SU-DHL-6 (cell line): ENCODE results near the gene LAMB4.

Experiments used
- CTCF ChIP-seq: fragments of 200-600 bp; sonication (generic); IDR thresholded peaks from one replicate; pipeline ENCODE4 v1.5.1; 2017; ENCODE audit warnings: antibody characterized with exemption, mild to moderate bottlenecking, low read length, moderate library complexity; ENCODE audit not compliant: insufficient read depth, poor library complexity, severe bottlenecking
- EZH2phosphoT487 ChIP-seq: fragments of 200-600 bp; sonication (generic), shearing (Covaris generic); conservative IDR thresholded peaks from 2 replicates; pipeline ENCODE4 v1.6.1; 2018; ENCODE audit warnings: mild to moderate bottlenecking, antibody characterized with exemption, low read length, moderate library complexity, mixed read lengths

DNA sequence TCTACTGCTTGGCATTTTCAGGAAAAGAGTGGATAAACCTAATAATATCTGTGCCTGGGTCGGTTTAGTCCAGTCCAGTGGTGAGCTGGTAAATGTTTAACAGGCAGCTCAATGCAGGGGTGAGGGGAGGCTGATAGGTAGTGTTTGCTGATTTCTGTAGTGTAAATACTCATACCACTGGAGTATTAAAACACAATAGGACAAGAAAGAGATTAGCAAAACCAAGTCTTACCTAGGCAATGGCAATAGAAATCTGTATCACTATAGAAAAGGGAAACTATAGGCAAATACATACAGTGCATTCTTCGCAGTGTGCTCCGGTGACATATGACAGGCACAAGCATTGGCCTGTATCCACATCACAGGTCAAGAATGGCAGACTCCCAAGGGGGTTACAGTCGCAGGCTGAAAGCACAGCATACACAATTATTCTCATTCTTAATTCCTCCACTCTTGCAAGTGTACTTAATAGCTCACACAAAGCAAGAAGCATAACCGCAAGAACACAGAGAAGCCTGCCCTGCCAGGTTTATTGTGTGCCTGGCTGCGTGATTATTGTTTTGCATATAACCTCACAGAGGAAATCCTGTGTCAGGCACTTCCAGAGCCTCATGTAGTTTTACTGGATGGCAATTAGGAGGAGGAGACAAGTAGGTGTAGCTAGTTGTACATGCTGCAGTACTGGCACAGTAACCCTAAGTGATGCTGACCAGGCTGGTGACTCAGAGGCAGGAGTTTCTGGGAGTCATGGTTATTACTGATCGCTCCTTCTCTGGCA, 35.0 kb downstream of the LAMB4 start:
- no peak for TF ChIP-seq CTCF
- no peak for TF ChIP-seq EZH2phosphoT487
